HG02852 (cell line): ENCODE measurements around the gene TOR4A.

Experiments used
- ATAC-seq: cut with Tn5 transposase; IDR thresholded peaks from one replicate; pipeline ENCODE4 v1.9.1; 2021; ENCODE audit warnings: mild to moderate bottlenecking, moderate library complexity; ENCODE audit not compliant: unreplicated experiment

TOR4A gene

DNA sequence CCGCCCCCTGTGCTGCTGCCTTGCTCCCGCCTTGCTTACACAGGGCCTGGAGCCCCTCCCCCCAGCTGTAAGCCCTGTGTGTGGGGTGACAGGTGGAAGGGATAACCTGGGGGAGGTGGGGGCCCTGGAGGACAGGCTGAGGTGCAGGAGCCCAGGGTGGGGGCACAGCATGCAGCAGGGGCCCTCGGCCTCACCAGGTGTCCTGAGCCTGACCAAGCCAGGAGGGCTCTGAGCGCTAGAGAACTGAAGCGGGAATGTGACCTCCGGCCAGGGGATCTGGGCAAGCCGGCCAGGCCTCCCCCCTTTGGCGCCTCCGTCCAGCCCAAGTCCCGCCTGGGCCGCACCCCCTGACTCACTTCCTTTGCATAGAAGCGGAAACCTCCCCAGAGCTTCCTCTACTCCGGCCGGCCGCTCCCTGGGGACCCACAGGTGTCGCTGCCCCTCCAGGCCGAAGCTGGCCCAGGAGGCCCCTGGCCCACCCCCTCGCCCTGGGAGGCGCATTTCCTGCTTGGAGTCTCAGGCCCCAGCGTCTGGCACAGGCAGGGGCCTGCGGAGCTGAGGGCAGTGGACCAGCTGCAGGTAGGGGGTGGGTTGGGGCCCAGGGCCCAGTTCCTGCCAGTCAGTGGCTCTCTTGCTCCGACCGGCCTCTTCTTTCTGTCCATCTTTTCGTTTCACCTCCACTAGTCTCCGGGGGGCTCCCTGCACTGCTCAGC is at the start of gene TOR4A:
TSS of gene TOR4A (plus strand) at position 398 of the 713 bp plus-strand sequence. CDS start 964 bp downstream, outside the sequence.
- ATAC-seq: no peak

DNA sequence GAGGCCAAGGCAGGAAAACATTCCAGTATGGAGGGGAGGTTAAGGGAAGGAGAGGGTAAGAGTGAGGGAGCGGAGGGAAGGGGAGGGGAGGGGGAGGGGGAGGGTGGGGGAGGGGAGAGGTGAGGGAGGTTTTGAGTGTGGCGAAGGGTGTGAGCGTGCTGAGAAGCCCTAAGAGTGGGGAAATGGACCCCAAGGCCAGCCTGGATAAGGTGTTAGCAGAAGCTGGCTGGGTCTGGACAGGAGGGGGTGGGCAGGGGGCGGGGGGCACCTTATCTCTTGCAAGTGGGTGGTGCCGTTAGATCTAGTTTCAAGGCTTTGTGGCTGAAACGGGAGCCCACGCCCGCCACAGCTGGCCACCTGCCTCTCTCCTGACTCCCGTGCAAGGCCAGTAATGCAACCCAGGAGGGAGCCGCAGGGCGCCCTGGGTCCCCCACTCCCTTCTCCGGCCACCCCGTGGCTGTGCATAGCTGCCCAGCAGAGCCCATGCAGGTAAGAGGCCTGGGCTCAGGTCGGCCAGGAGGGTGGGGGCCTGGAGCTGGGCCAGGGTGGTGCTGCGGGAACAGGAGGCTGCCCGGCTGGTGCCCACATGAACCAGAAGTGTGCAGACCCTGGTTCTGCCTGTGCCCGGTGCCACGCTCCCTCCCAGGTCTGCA is 49.5 kb upstream of the TOR4A start:
- no peak for ATAC-seq

DNA sequence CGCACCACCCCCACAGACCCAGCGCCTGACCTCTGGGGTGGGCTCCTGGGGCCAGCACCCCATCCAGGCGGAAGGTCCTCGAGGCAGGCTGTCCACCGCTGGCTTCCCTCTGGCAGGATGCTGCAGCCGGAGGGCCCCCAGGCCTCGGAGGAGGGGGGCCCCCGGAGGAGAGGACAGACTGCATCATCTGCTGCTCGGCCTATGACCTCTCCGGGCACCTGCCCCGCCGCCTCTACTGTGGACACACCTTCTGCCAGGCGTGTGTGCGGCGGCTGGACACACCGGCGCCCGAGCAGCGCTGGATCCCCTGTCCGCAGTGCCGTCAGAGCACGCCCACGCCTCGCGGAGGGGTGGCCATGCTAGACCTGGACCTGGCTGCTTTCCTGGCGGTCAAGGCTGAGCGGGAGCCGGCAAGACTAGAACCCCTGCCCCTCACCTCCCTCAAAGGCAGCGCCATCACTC is 49.0 kb upstream of the TOR4A start:
- ATAC-seq: no peak

DNA sequence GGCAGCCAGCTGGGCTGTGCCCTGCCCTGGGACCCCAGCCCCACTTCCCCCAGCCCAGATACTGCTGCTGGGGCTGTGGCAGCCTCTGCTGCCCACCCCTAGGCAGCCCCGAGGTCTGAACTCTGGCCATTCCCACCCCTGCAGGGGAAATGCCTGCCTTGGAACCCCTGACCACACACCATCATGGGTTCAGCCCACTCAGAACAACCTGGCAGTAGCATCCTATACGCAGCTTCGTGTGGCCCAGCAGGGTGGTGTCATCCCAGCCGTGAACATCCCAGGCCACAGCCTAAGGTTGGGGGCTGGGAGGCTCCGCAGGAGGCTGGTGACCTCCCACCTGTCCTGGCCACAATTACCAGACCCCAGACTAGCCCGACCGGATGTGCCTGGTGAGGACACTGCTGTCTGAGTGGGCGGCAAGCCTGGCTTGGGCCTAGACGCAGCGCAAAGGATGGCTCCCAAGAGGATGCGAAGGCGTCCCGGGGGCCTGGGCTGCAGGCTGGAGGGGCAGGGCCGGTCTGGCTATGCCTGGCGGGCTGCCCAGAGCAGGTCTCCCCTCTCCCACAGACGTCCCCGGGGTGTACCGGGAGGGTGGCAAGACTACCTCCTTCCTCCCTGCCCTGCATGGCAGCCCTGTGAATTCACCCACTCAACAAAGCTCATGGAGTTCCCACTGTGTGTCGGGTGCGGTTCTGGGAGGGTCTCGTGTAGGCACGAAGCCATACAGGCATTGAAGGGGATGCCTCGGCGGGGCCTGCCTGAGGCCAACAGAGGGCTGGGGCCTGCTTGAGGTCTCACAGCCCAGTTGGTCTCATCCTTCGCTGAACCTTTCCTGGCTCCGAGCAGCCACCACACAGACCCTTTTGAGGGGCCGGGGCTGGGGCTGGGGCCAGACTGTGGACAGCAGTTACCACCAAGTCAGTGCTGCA is 48.3 kb upstream of the TOR4A start:
- ATAC-seq: no peak

DNA sequence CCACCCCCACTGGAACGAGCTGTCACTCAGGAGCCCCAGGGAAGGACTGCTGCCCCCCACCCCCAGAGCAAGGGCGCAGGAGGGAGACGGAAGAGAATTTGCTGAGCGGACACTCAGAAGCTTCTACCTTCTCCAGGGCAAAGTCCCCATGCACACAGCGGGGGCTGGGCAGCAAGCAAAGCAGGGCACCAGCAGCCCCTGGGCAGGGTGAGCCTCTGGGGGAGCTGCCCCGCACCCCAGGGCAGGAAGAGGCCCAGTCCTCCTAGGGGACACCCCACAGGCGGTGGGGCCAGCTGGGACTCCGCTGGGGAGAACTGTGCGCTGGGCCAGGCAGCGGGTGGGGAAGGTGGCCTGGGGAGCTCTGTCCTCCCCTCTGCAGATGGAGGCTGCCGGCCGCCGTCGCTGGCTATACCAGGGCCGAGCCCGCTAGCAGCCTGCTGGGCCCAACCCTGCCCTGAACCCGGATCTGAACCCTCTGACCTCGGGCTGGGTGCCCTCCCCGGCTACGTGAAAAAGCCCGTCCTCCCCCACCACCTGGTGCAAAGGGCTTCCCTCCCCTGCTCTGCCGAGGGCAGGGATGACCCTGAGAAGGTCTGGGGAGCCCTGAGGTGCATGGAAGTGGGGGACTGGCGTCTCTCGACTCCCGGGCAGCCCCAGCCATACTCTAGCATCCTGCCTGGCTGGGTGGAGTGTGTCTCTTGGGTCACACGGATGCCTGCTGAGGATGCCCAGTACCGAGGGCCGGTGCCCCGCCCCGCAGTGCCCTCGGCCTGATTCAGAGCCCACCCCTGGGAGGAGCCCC is 47.4 kb upstream of the TOR4A start:
- no peak for ATAC-seq

DNA sequence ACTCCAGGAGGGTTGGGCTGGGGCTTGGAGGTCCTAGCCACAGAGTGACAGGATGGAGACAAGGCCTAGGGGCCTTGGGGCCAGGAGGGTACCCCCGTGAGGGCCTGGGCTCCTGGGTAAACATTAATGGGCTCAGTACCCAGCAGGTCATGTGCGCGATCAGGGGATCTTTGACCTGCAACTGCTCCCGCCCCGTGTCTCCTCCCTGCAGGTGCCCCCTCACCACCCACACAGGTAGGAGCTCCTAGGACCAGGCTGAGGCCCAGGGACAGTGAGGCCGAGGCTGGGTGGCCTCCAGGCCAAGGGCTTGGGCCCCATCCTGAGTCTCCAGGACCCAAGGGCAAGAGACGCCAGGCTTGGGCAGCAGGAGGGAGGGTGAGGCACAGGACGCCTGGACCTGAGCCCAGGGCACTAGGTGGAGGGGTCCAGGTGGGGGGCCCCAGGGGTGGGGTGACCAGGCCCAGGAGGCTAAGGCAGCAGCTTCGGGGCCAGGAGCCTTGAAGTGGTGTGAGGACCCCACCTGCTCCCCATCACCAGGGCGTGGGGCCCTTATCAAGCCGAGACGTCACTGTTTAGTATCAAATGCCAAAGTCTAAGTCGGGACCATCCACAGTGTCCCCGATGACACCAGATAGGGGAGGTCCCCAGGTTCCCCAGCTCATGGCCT is 46.7 kb upstream of the TOR4A start, which contains the start of gene SLC34A3:
TSS of gene SLC34A3 (plus strand) at position 197 of the 667 bp plus-strand sequence. CDS start 802 bp downstream, outside the sequence.
- no peak for ATAC-seq

DNA sequence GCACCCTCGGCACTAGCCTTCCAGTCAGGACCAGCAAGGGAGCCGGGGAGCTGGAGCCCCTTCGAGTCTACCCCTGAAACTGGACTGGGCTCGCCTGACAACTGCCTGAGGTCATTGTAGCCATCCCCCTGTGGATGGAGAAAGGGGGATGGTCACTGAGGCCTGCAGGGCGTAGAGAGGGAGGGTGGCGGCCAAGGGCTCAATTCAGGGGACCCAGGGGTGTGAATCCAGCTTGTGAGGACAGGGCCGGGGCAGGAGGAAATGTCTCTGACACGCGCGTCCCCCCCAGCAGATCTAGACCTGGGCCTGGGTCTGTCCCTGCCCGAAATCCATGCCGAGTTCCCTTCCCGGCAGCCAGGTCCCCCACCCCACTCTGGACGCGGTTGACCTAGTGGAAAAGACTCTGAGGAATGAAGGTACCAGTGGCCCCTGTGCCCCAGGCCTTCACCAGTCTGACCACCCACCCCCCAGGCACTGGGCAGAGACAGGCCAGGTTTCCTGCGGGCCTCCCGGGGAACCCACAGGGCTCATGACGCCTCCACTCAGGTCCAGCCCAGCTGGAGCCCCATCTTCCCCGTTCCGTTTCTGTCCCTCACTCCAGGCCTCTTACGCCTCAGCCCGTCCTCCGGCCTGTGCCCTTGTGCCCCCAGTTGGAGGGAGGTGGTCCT is 46.0 kb upstream of the TOR4A start:
- ATAC-seq: no peak

DNA sequence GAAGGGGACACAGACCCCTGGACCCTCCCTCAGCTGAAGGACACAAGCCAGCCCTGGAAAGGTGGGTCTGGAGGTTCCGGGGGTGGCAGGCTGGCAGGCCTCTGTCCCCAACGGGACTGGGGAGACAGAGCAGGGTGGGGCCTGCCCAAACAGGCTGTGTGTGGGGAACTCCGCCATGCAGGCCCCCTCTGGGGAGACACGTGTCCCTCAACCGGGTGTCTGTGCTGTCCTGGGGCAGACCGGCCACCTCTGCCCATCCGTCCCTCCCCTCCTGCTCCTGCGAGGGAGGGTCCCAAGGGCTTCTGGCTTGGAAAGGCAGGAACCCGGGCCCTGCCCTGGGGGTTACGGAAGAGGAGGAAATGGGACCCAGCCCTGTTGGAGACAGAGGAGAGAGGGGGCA is 45.4 kb upstream of the TOR4A start:
- ATAC-seq: no peak

DNA sequence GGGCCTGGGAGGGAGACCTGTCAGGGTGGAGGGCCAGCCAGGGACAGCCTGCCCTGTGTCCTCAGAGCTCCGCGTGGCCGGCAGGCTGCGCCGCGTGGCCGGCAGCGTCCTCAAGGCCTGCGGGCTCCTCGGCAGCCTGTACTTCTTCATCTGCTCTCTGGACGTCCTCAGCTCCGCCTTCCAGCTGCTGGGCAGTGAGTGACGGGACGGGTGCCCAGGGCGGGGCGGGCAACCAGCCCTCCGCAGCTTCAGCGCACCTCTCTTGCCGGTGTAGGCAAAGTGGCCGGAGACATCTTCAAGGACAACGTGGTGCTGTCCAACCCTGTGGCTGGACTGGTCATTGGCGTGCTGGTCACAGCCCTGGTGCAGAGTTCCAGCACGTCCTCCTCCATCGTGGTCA is 45.0 kb upstream of the TOR4A start:
- no peak for ATAC-seq

DNA sequence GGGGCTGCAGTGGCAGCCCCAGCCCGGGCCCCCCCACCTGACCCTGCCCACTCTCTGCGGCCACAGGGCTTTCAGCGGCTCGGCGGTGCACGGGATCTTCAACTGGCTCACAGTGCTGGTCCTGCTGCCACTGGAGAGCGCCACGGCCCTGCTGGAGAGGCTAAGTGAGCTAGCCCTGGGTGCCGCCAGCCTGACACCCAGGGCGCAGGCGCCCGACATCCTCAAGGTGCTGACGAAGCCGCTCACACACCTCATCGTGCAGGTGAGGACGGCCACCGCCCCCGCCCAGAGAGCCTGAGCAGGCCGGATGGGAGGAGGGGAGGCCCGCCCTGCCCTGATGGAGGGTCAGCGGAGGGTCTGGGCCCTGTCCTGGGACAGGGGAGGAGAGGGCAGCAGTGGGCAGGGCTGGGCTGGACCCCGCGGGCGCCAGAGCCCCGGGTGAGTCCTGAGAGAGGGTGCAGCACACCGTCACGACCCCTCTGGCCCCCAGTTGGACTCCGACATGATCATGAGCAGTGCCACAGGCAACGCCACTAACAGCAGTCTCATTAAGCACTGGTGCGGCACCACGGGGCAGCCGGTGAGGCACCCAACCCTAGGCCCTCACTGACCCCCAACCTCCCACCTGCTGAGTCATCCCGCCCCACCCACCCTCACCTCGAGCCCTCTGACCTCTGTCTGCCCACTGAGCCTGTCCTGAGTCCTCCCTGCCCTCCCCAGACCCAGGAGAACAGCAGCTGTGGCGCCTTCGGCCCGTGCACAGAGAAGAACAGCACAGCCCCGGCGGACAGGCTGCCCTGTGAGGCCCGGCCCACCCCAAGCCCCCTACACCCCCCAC is 44.2 kb upstream of the TOR4A start:
- ATAC-seq: no peak

DNA sequence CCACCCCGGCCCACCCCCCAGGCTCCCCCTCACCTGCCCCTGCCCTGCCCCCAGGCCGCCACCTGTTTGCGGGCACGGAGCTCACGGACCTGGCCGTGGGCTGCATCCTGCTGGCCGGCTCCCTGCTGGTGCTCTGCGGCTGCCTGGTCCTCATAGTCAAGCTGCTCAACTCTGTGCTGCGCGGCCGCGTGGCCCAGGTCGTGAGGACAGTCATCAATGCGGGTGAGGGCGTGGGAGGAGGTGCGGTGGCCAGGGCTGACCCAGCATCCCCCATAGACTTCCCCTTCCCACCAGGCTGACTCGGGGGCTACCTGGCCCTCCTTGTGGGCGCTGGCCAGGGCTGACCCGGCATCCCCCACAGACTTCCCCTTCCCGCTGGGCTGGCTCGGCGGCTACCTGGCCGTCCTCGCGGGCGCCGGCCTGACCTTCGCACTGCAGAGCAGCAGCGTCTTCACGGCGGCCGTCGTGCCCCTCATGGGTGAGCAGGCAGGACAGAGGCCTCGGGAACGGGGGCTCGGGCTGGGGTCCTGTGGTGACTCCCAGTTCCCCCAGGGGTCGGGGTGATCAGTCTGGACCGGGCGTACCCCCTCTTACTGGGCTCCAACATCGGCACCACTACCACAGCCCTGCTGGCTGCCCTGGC is 43.4 kb upstream of the TOR4A start:
- no peak for ATAC-seq

DNA sequence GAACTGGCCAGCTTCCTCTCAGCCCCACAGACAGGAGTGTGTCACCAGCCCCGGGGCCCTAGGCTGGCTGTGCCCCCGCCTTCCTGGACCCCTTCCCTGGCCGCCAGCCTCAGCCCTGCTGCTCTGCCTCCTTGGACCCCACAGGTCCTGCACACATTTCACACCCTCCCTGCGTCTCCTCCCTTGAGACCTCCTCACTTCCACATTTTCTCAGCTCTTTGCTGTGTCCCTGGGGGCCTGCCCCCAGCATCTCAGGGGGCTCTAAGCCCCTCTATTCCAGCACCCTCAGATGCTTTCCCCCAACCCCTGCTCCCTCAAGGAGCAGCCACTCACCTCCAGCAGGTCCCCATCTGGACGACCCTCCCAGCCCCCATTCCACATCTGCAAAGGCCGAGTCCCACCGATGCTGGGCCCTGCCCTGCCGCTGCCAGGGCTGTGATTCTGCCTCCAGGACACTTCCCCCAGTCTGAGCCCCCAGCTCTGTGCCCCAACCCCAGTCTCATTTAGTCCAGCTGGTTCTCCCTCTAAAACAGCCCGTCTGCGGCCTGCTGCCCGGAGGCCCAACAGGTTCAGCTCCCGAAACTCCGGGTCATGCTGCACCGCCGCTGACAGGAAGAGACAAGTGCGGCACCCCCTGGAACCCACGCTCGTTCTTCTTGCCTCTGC is 42.6 kb upstream of the TOR4A start:
- ATAC-seq: no peak

DNA sequence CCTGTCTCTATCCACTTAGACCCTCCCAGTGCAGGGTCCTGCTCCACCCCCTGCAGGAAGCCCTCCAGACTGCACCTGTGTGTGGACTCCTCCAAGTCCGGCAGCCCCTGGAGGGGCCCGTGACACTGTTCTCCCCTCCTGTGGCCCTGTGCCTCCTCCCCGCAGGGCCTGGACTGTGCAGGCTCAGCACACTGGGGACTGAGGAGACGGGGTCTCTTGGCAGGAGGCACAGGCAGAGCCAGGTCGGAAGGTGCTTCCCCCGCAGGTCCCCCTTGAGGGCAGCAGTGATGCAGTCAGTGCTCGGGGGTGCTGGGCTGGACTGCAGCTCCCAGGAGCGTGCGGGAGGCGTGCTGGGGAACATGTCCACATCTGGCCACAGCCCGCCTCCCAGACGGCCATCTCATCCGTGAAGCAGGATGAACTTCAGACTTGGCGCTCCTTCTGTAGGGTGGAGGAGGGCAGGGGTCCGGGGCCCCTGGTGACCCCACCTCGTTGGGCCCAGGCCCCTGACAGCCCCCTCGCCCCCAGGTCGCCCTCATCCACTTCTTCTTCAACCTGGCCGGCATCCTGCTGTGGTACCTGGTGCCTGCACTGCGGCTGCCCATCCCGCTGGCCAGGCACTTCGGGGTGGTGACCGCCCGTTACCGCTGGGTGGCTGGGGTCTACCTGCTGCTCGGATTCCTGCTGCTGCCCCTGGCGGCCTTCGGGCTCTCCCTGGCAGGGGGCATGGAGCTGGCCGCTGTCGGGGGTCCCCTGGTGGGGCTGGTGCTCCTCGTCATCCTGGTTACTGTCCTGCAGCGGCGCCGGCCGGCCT is 41.9 kb upstream of the TOR4A start:
- no peak for ATAC-seq

DNA sequence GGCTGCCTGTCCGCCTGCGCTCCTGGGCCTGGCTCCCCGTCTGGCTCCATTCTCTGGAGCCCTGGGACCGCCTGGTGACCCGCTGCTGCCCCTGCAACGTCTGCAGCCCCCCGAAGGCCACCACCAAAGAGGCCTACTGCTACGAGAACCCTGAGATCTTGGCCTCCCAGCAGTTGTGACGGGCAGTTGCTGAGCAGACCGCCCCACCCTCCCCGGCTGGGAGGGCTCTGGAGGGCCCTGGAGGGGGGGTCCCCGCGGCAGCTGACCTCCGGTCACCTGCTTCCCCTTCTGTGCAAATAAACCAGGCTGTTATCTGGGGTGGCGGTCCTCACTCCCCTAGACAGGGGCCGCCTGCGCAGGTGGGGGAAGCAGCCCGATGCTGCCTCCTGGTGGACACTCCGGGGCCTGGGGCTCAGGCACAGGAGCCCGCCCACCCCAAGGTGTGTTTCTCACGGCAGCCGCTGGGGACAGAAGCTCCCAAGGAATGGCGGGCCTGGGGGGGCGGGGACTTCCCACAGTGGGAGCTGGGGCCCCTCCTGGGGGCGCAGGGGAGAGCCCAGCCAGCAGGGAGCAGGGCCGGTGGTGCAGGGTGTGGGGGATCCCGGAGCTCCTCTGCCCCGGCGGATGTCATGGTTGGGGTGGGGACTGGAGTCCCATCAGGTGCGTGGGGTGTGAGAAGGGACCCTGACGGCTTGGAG is 41.1 kb upstream of the TOR4A start:
- no peak for ATAC-seq

DNA sequence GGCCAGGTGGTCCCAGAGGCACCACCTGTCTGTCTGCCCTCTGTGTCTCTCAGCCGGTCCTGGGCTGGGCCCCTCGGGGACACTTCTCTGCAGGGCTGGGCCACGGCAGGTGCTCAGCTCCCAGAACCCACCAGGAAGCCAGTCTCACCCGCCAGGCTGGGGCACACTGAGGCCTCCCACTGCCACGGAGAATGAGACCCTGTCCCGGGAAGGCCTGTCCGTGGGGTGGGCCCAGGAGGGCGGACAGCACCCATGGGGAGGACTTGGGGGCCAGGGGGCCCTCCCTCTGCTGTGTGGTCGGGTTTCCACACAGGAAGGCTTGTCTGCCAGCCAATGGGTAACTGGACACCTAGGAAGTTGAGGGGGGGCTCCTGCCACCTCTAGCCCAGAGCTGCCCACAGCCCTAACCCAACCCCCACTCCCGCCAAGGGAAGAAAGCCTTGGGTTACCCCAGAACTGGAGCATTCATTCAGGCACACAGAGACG is 40.5 kb upstream of the TOR4A start:
- no peak for ATAC-seq
